B cell (primary cell): ENCODE data around the gene FGFRL1. TPM values are rescaled to one million over a fixed set of nuclear protein-coding genes. Genes with fewer than 3 reads are reported as not detected.

Source experiments
- ATAC-seq: fragments of 200-7000 bp; cut with Tn5 transposase; one replicate; pipeline ENCODE4 v1.10.0; 2021; ENCODE audit warnings: low read depth, mild to moderate bottlenecking, moderate number of reproducible peaks, moderate library complexity
- CTCF ChIA-PET: fragments of 350-600 bp; sonication (Branson Sonifier 250); formaldehyde crosslinking; loops from one replicate; lab custom pipeline; 2021; ENCODE audit warnings: antibody characterized with exemption, inconsistent platforms; lab: Charles Lee
- POLR2A ChIA-PET: fragments of 350-600 bp; sonication (Branson Sonifier 250); formaldehyde crosslinking; loops from one replicate; lab custom pipeline; 2021; ENCODE audit warnings: antibody characterized with exemption; lab: Charles Lee
- DNase-seq: peaks from one replicate; pipeline ENCODE4 v3.0.0; 2013
- H2AFZ ChIP-seq: 2 replicates; pipeline ENCODE4 v1.6.1; 2012; ENCODE audit warnings: mild to moderate bottlenecking, low read depth, low read length; ENCODE audit not compliant: insufficient read depth, poor library complexity, severe bottlenecking
- H3K27ac ChIP-seq, 2 donors: 1 replicate in 1 of 2; 2 replicates in 1 of 2; pipeline ENCODE4 v1.5.1; 2012 to 2013; ENCODE audit warnings: low read length in 2 of 2, mild to moderate bottlenecking in 2 of 2, moderate library complexity in 1 of 2
- H3K27me3 ChIP-seq, 4 experiments: fragments of 200-600 bp in 1 of 4; sonication (generic) in 1 of 4; replicated peaks in 1 of 4; 1 replicate in 2 of 4; 2 replicates in 2 of 4; pipeline versions ENCODE4 v1.6.1 to v1.7.0; 2013 to 2016; ENCODE audit warnings: low read length in 3 of 4, mild to moderate bottlenecking in 2 of 4, mixed read lengths in 1 of 4, moderate library complexity in 1 of 4; ENCODE audit not compliant: insufficient read depth in 4 of 4, control insufficient read depth in 3 of 4; ENCODE audit errors: control extremely low read depth in 1 of 4
- H3K36me3 ChIP-seq, 2 experiments: replicated peaks in 1 of 2; 1 replicate in 1 of 2; 2 replicates in 1 of 2; pipeline versions ENCODE4 v1.6.1 to v1.7.1; 2013; ENCODE audit warnings: low read length in 1 of 2; ENCODE audit not compliant: insufficient read depth in 2 of 2, control insufficient read depth in 1 of 2; ENCODE audit errors: control extremely low read depth in 1 of 2, extremely low read depth in 1 of 2
- H3K4me1 ChIP-seq, 2 donors: fragments of 200-600 bp in 1 of 2; sonication (generic) in 1 of 2; 1 replicate in 1 of 2; 2 replicates in 1 of 2; pipeline versions ENCODE4 v1.5.1 to v1.6.1; 2013 to 2017; ENCODE audit warnings: low read length in 2 of 2; ENCODE audit not compliant: control insufficient read depth in 2 of 2, insufficient read depth in 2 of 2
- H3K4me2 ChIP-seq: replicated peaks from 2 replicates; pipeline ENCODE3; 2012; ENCODE audit warnings: mild to moderate bottlenecking, low read depth, low read length; ENCODE audit not compliant: poor library complexity, severe bottlenecking
- H3K4me3 ChIP-seq, 5 experiments: fragments of 200-600 bp in 1 of 5; sonication (generic) in 1 of 5; 1 replicate in 3 of 5; 2 replicates in 2 of 5; pipeline versions ENCODE4 v1.5.1 to v1.7.0; 2011 to 2016; ENCODE audit warnings: low read length in 4 of 5, mild to moderate bottlenecking in 4 of 5, low read depth in 2 of 5, control low read depth in 1 of 5, moderate library complexity in 1 of 5; ENCODE audit not compliant: insufficient read depth in 1 of 5; ENCODE audit errors: control extremely low read depth in 1 of 5, extremely low read depth in 1 of 5
- H3K79me2 ChIP-seq: fragments of 200-600 bp; sonication (generic); one replicate; pipeline ENCODE4 v1.6.0; 2016; ENCODE audit warnings: low read length; ENCODE audit not compliant: control insufficient read depth, insufficient read depth
- H3K9ac ChIP-seq: fragments of 200-600 bp; sonication (generic); 2 replicates; pipeline ENCODE4 v1.6.1; 2017; ENCODE audit warnings: mild to moderate bottlenecking, low read length, moderate library complexity
- H3K9me3 ChIP-seq, 3 donors: one replicate each; pipeline versions ENCODE4 v1.6.1 to v1.7.1; 2013; ENCODE audit warnings: low read length in 2 of 3; ENCODE audit not compliant: control insufficient read depth in 2 of 3, insufficient read depth in 1 of 3; ENCODE audit errors: control extremely low read depth in 1 of 3
- H4K20me1 ChIP-seq: 2 replicates; pipeline ENCODE4 v1.6.0; 2012; ENCODE audit warnings: mild to moderate bottlenecking, low read length; ENCODE audit not compliant: insufficient read depth, control insufficient read depth, poor library complexity, severe bottlenecking
- H3K27ac Mint-ChIP-seq: one replicate; pipeline ENCODE4 v1.8.0; 2021; ENCODE audit warnings: mixed read lengths
- H3K27me3 Mint-ChIP-seq: one replicate; pipeline ENCODE4 v1.8.0; 2021; ENCODE audit warnings: mixed read lengths
- H3K4me1 Mint-ChIP-seq: one replicate; pipeline ENCODE4 v1.8.0; 2021; ENCODE audit warnings: mixed read lengths
- H3K4me3 Mint-ChIP-seq: one replicate; pipeline ENCODE4 v1.8.0; 2021; ENCODE audit warnings: mixed read lengths
- H3K9me3 Mint-ChIP-seq: one replicate; pipeline ENCODE4 v1.8.0; 2022; ENCODE audit warnings: mixed read lengths; ENCODE audit not compliant: insufficient read depth
- CTCF ChIP-seq: fragments of 200-600 bp; IDR thresholded peaks from one replicate; pipeline ENCODE4 v1.8.0; 2022; ENCODE audit warnings: antibody characterized with exemption, mild to moderate bottlenecking
- EZH2 ChIP-seq: IDR thresholded peaks from 2 replicates; pipeline ENCODE4 v1.6.1; 2012; ENCODE audit warnings: borderline replicate concordance, low read depth, mild to moderate bottlenecking, moderate library complexity, low read length; ENCODE audit not compliant: insufficient read depth, poor library complexity, severe bottlenecking
- WGBS: methylation state at CpG from one replicate; pipeline ENCODE4 v1.1.5; 2013; ENCODE audit warnings: missing lambda C conversion rate; ENCODE audit not compliant: insufficient coverage; 5-methylcytosine and 5-hydroxymethylcytosine counted together
- intact Hi-C: fragments of 100-400 bp; cut with micrococcal nuclease; formaldehyde crosslinking; loops from one replicate; pipeline ENCODE4 v1.10.0; 2022
- polyA plus RNA-seq: library from polyadenylated mRNA; depleted of rRNA; stranded (reverse); fragments of >200 nt; gene quantifications from 2 replicates; pipeline ENCODE4 v1.2.3, GENCODE V29; 2012
- total RNA-seq, 2 donors: library from RNA; stranded (reverse); fragments of 120-200 nt in 1 of 2; gene quantifications; 1 replicate in 1 of 2; 2 replicates in 1 of 2; pipeline versions ENCODE4 v1.2.3 to v1.2.4, GENCODE V29; 2013 to 2022

Gene FGFRL1
- total and polyA plus RNA-seq, 2 donors (not counting 1 experiment from before 2014, with no cell fraction given): 24.1 to 28.9 TPM

- H3K4me3 Mint-ChIP-seq: no peak overlapping the region
- H4K20me1 ChIP-seq: no peaks in the 10 kb centered on the region
Measured at GRCh38 chr4:1015746-1016145, 4.3 kb downstream of the FGFRL1 start.

GRCh38 chr4:1017211-1017610, 5.8 kb downstream of the FGFRL1 start:
- ChIA-PET POLR2A (no interaction called here), CTCF (no interaction called here)
- Histone ChIP-seq H3K36me3 (no peaks in the 10 kb centered on the region), H3K9me3 (no peaks in the 10 kb centered on the region), H3K4me3 (no peak overlapping the region), H2AFZ (no peak overlapping the region), H3K4me2 (no peak overlapping the region), H3K79me2 (no peaks in the 10 kb centered on the region), H3K27me3 (peaks cover 0 to 5% (median 1%) of the 10 kb centered on the region in 4 experiments), H3K4me1 (peaks cover 17 to 25% of the 10 kb centered on the region in 2 donors), H4K20me1 (no peaks in the 10 kb centered on the region), H3K9ac (no peak overlapping the region), H3K27ac (no peak overlapping the region)
- ATAC-seq: no peak
- H3K4me3 Mint-ChIP-seq: no peak overlapping the region
- H3K9me3 Mint-ChIP-seq: no peaks in the 10 kb centered on the region
- DNase-seq: no peak
- WGBS: 94% methylated on average over 12 of the region's 16 CpGs
- intact Hi-C loops: no loop called here
- TF ChIP-seq CTCF (no peak), EZH2 (no peak)
- peaks cover 24% of the 10 kb centered on the region for H3K4me1 Mint-ChIP-seq
- no peaks in the 10 kb centered on the region for H3K27me3 Mint-ChIP-seq
- H3K27ac Mint-ChIP-seq: no peak overlapping the region

More at GRCh38 chr4:1015746-1016145, 4.3 kb downstream of the FGFRL1 start:
- ATAC-seq (no peak), DNase-seq (no peak)
- peaks cover 13% of the 10 kb centered on the region for H3K4me1 Mint-ChIP-seq
- no peaks in the 10 kb centered on the region for H3K27me3 Mint-ChIP-seq
- H3K4me2 ChIP-seq: no peak overlapping the region
- ChIA-PET CTCF (no interaction called here), POLR2A (no interaction called here)
- H3K9me3 ChIP-seq: no peaks in the 10 kb centered on the region
- no peak overlapping the region for H3K9ac ChIP-seq
- no peaks in the 10 kb centered on the region for H3K36me3 ChIP-seq
- H3K27ac ChIP-seq: no peak overlapping the region
- 93% methylated on average over 10 of the region's 10 CpGs for WGBS
- no peak overlapping the region for H2AFZ ChIP-seq
- H3K4me1 ChIP-seq: peaks cover 8 to 19% of the 10 kb centered on the region in 2 donors
- H3K9me3 Mint-ChIP-seq: no peaks in the 10 kb centered on the region
- H3K79me2 ChIP-seq: no peaks in the 10 kb centered on the region
- peaks cover 0 to 5% (median 1%) of the 10 kb centered on the region in 4 experiments for H3K27me3 ChIP-seq
- no peak overlapping the region for H3K4me3 ChIP-seq
- no peak overlapping the region for H3K27ac Mint-ChIP-seq
- intact Hi-C loops: no loop called here
- TF ChIP-seq EZH2 (no peak), CTCF (no peak)
